GM23338 (cell line): ENCODE data around the gene RAD51B.

Experiments
- CREB1 ChIP-seq: fragments of 250-450 bp; sonication (Bioruptor Pico); IDR thresholded peaks from 2 replicates; pipeline ENCODE4 v1.5.0; 2020; ENCODE audit warnings: low read depth, mild to moderate bottlenecking, moderate library complexity
- EZH2 ChIP-seq: fragments of 200-600 bp; sonication (generic); IDR thresholded peaks from one replicate; pipeline ENCODE4 v1.8.0; 2017; ENCODE audit warnings: antibody characterized with exemption, mild to moderate bottlenecking, low read depth; ENCODE audit not compliant: unreplicated experiment
- EZH2phosphoT487 ChIP-seq: fragments of 200-600 bp; sonication (generic); IDR thresholded peaks from one replicate; pipeline ENCODE4 v1.8.1; 2018; ENCODE audit warnings: antibody characterized with exemption; ENCODE audit not compliant: unreplicated experiment
- JUNB ChIP-seq: IDR thresholded peaks from one replicate; pipeline ENCODE4 v1.6.1; 2016; ENCODE audit warnings: antibody characterized with exemption; ENCODE audit not compliant: unreplicated experiment
- NANOG ChIP-seq: IDR thresholded peaks from 2 replicates; pipeline ENCODE4 v1.6.1; 2016; ENCODE audit warnings: antibody characterized with exemption, borderline replicate concordance
- POLR2AphosphoS5 ChIP-seq: IDR thresholded peaks from 2 replicates; pipeline ENCODE4 v1.6.1; 2016; ENCODE audit warnings: antibody characterized with exemption, low read depth
- ZNF114 ChIP-seq: fragments of 250-450 bp; sonication (Bioruptor Pico); IDR thresholded peaks from 2 replicates; pipeline ENCODE4 v1.5.0; 2020; ENCODE audit warnings: mild to moderate bottlenecking, moderate library complexity
- ZNF331 ChIP-seq: fragments of 250-450 bp; sonication (Bioruptor Pico); IDR thresholded peaks from 2 replicates; pipeline ENCODE4 v1.5.0; 2020; ENCODE audit warnings: low read depth, mild to moderate bottlenecking, moderate library complexity
- TF ChIP-seq, protein P1 (sequence below), 2 experiments: fragments of 200-600 bp in 1 of 2; sonication (generic) in 1 of 2; conservative IDR thresholded peaks; 2 replicates each; pipeline versions ENCODE4 v1.5.1 to v1.6.1; 2016 to 2017; ENCODE audit warnings: antibody characterized with exemption in 2 of 2, low read depth in 2 of 2, mild to moderate bottlenecking in 2 of 2, moderate library complexity in 1 of 2
- TF ChIP-seq, protein P2 (sequence below): IDR thresholded peaks from one replicate; pipeline ENCODE4 v1.6.1; 2018; ENCODE audit warnings: antibody characterized with exemption; ENCODE audit not compliant: unreplicated experiment
- TF ChIP-seq, protein P3 (sequence below): IDR thresholded peaks from 2 replicates; pipeline ENCODE4 v1.6.1; 2016; ENCODE audit warnings: antibody characterized with exemption

DNA sequence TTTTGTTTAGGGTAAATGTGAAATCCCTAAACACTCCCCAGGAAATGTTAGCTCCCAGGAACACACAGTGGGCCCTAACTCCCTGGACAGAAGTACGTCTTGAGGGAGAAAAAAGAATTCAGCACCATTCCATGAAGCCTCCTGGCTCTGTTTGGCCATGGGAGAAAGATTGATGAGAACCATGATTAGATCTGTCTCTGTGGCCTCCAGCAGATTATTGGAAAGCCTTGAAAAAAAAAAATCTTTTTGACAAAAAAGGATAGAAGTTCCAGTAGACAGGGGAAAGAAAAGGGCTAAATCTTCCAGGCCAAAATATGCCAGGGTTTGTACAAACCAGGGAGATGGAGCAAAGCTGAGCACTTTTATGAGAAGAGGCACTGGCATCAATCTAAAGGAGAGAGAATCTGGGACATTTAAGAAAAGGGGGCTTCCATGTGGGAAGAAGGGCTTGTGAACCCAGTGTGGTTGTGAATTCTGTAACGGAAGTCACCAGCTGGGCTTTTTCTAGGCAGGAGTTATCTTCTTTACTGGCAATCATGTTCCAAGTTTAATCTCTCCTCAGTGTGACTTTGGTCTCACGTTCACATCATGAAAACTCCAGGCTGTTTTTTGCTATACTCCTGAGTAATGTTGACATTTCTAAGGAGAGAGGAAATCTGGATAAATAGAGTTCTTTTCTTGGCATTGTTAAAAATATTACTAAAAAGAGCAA, 426.7 kb downstream of the RAD51B start:
- TF ChIP-seq EZH2 (no peak), EZH2phosphoT487 (no peak), JUNB (no peak), CREB1 (CRISPR knock-in tag) (no peak), POLR2AphosphoS5 (no peak), ZNF114 (CRISPR knock-in tag) (no peak), ZNF331 (CRISPR knock-in tag) (no peak), NANOG (no peak)
- TF ChIP-seq, protein P1, sequence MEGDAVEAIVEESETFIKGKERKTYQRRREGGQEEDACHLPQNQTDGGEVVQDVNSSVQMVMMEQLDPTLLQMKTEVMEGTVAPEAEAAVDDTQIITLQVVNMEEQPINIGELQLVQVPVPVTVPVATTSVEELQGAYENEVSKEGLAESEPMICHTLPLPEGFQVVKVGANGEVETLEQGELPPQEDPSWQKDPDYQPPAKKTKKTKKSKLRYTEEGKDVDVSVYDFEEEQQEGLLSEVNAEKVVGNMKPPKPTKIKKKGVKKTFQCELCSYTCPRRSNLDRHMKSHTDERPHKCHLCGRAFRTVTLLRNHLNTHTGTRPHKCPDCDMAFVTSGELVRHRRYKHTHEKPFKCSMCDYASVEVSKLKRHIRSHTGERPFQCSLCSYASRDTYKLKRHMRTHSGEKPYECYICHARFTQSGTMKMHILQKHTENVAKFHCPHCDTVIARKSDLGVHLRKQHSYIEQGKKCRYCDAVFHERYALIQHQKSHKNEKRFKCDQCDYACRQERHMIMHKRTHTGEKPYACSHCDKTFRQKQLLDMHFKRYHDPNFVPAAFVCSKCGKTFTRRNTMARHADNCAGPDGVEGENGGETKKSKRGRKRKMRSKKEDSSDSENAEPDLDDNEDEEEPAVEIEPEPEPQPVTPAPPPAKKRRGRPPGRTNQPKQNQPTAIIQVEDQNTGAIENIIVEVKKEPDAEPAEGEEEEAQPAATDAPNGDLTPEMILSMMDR (conservative IDR thresholded peaks at IDR 0.05; ENCODE audit: low read depth in 2 of 2): no peak
- TF ChIP-seq, protein P2, sequence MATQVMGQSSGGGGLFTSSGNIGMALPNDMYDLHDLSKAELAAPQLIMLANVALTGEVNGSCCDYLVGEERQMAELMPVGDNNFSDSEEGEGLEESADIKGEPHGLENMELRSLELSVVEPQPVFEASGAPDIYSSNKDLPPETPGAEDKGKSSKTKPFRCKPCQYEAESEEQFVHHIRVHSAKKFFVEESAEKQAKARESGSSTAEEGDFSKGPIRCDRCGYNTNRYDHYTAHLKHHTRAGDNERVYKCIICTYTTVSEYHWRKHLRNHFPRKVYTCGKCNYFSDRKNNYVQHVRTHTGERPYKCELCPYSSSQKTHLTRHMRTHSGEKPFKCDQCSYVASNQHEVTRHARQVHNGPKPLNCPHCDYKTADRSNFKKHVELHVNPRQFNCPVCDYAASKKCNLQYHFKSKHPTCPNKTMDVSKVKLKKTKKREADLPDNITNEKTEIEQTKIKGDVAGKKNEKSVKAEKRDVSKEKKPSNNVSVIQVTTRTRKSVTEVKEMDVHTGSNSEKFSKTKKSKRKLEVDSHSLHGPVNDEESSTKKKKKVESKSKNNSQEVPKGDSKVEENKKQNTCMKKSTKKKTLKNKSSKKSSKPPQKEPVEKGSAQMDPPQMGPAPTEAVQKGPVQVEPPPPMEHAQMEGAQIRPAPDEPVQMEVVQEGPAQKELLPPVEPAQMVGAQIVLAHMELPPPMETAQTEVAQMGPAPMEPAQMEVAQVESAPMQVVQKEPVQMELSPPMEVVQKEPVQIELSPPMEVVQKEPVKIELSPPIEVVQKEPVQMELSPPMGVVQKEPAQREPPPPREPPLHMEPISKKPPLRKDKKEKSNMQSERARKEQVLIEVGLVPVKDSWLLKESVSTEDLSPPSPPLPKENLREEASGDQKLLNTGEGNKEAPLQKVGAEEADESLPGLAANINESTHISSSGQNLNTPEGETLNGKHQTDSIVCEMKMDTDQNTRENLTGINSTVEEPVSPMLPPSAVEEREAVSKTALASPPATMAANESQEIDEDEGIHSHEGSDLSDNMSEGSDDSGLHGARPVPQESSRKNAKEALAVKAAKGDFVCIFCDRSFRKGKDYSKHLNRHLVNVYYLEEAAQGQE: no peak
- TF ChIP-seq, protein P3, sequence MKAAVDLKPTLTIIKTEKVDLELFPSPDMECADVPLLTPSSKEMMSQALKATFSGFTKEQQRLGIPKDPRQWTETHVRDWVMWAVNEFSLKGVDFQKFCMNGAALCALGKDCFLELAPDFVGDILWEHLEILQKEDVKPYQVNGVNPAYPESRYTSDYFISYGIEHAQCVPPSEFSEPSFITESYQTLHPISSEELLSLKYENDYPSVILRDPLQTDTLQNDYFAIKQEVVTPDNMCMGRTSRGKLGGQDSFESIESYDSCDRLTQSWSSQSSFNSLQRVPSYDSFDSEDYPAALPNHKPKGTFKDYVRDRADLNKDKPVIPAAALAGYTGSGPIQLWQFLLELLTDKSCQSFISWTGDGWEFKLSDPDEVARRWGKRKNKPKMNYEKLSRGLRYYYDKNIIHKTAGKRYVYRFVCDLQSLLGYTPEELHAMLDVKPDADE: no peak
